ENCODE data around the gene PLPP7.

DNA sequence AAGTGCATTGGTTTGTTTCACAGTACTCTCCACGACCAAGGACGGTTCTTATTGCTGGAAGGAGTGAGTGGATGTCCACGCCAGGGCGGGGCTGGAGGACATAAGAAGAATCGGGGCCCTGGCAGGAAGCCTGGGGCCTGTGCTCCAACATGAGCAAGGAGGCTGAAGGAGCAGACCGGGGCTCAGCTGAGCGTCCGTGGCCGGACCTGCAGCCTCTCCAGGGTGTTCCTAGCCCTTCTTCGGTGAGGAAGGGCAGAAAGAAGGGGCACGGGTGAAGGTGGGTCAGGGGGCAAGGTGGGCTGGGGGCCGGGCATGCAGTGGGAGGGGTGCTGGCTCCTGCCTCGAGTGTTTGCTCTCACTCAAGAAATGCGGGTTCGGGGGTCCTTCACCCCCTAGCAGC, 31.3 kb upstream of the PLPP7 start:
- TF ChIP-seq, protein P1, sequence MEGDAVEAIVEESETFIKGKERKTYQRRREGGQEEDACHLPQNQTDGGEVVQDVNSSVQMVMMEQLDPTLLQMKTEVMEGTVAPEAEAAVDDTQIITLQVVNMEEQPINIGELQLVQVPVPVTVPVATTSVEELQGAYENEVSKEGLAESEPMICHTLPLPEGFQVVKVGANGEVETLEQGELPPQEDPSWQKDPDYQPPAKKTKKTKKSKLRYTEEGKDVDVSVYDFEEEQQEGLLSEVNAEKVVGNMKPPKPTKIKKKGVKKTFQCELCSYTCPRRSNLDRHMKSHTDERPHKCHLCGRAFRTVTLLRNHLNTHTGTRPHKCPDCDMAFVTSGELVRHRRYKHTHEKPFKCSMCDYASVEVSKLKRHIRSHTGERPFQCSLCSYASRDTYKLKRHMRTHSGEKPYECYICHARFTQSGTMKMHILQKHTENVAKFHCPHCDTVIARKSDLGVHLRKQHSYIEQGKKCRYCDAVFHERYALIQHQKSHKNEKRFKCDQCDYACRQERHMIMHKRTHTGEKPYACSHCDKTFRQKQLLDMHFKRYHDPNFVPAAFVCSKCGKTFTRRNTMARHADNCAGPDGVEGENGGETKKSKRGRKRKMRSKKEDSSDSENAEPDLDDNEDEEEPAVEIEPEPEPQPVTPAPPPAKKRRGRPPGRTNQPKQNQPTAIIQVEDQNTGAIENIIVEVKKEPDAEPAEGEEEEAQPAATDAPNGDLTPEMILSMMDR (IDR thresholded peaks at IDR 0.05) = no peak
- TF ChIP-seq POLR2A (IDR thresholded peaks at IDR 0.05) = no peak
- TF ChIP-seq POLR2AphosphoS5 (IDR thresholded peaks at IDR 0.05; ENCODE audit: insufficient read depth in 1 of 2, low read depth in 1 of 2) = no peak
